ENCODE data around the gene EPM2A. TPM values are rescaled to one million over a fixed set of nuclear protein-coding genes. Genes with fewer than 3 reads are reported as not detected.
A peak's percentile ranks its signal among the peaks of the same experiment; 100 is the strongest.
"Not testable (repeated sequence)": the region's sequence is repeated elsewhere in the genome, so short reads cannot be mapped to it uniquely, and the experiment has no call there.

EPM2A gene
- total and polyA plus RNA-seq, 2 of the 4 experiments (the other 2 are of a cell fraction), result 2.1 to 4.5 TPM

GRCh38 chr6:145699462-145699861 lies 35.9 kb downstream of the EPM2A start:
- no peak overlapping the region for H3K18ac ChIP-seq (ENCODE audit: low read depth, low read length)
- dilution Hi-C loops (cut with HindIII; ENCODE audit: low sequenced_read_pairs, unreplicated experiment) (no loop called here), intact Hi-C loops (cut with micrococcal nuclease) (no loop called here), in situ Hi-C loops (cut with MboI; ENCODE audit: low sequenced_read_pairs) (no loop called here)
- peak; percentile 82 for DNase-seq
- no peaks in the 10 kb centered on the region for H3K27me3 ChIP-seq (ENCODE audit: control insufficient read depth, insufficient read depth, low read length)
- H3K4me1 ChIP-seq (ENCODE audit: control insufficient read depth, insufficient read depth, low read length), result peaks cover 2% of the 10 kb centered on the region; the same call in 1 of the 2 replicates
- H3K4me3 ChIP-seq (ENCODE audit: insufficient read depth, low read depth, low read length), result no peak overlapping the region
- H2AK5ac ChIP-seq (ENCODE audit: low read depth, low read length), result no peak overlapping the region
- H4K5ac ChIP-seq (ENCODE audit: low read depth, low read length), result no peak overlapping the region
- H3K14ac ChIP-seq (replicated peaks; ENCODE audit: low read depth, low read length), result 0 out of 2 replicates have a peak overlapping the region, but pooled peaks have one; percentile 85
- TF ChIP-seq FOS (IDR thresholded peaks at IDR 0.05; ENCODE audit: low read depth, low read length), result peak; percentile 55; the same call in 1 of the 2 replicates
- TF ChIP-seq MAFK (IDR thresholded peaks at IDR 0.05; ENCODE audit: low read depth, low read length), result no peak
- H3K23ac ChIP-seq (ENCODE audit: low read depth, low read length), result no peak overlapping the region
- peak; percentile 81 for ATAC-seq (ENCODE audit: low read depth)
- ChIA-PET POLR2A (ENCODE audit: unreplicated experiment) (no interaction called here), CTCF (no interaction called here)
- H3K4ac ChIP-seq (ENCODE audit: low read depth, low read length), result peak overlapping the region; percentile 74; the same call in 1 of the 2 replicates
- no peak overlapping the region; the same call in 1 of the 2 replicates for H3K56ac ChIP-seq (ENCODE audit: extremely low read depth, insufficient read depth, low read length)
- H3K9me1 ChIP-seq (ENCODE audit: insufficient read depth, low read length), result no peaks in the 10 kb centered on the region; the same call in 1 of the 2 replicates
- H4K8ac ChIP-seq (ENCODE audit: low read depth in 2 of 2, low read length in 2 of 2), result no peak overlapping the region; a peak in 2 of 4 replicates
- no peak overlapping the region for H3K9ac ChIP-seq (ENCODE audit: low read depth, low read length)
- H2BK20ac ChIP-seq (ENCODE audit: low read depth, low read length), result peak overlapping the region; percentile 96; the same call in 1 of the 2 replicates
- H2AK9ac ChIP-seq (replicated peaks; ENCODE audit: low read depth, low read length, poor library complexity), result no peak overlapping the region
- no peaks in the 10 kb centered on the region for H3K36me3 ChIP-seq (ENCODE audit: control insufficient read depth, insufficient read depth, low read length)
- H3K9me3 ChIP-seq (ENCODE audit: control insufficient read depth, insufficient read depth, low read length), result no peaks in the 10 kb centered on the region
- no peaks in the 10 kb centered on the region for H4K20me1 ChIP-seq (ENCODE audit: insufficient read depth, low read length)
- H2BK15ac ChIP-seq (ENCODE audit: low read depth, low read length), result no peak overlapping the region
- no TSS peak for BruUV-seq (replicated peaks)
- peak overlapping the region; percentile 98 for H2BK5ac ChIP-seq (ENCODE audit: low read depth, low read length, poor library complexity, severe bottlenecking)
- no peak overlapping the region for H3K27ac ChIP-seq (ENCODE audit: insufficient read depth, low read length)
- no peak overlapping the region for H4K91ac ChIP-seq (ENCODE audit: insufficient read depth, low read depth, low read length)
- H2AFZ ChIP-seq (replicated peaks; ENCODE audit: low read length, poor library complexity), result no peak overlapping the region
- H2BK120ac ChIP-seq (ENCODE audit: low read depth, low read length), result no peak overlapping the region
- H3K4me2 ChIP-seq (ENCODE audit: low read depth, low read length), result no peak overlapping the region
- no peaks in the 10 kb centered on the region for H3K79me1 ChIP-seq (ENCODE audit: low read depth in 1 of 2, low read length in 2 of 2)

DNA sequence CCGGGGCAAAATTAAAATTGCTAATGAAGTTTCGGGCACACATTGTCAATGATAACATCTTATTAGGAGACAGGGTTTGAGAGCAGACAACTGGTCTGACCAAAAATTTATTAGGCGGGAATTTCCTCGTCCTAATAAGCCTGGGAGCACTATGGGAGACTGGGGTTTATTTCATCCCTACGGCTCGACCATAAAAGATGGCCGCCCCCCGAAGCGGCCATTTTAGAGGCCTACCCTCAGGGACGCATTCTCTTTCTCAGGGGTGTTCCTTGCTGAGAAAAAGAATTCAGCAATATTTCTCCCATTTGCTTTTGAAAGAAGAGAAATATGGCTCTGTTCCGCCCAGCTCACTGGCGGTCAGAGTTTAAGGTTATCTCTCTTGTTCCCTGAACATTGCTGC lies 37.9 kb downstream of the EPM2A start:
- H2BK15ac ChIP-seq (ENCODE audit: low read depth, low read length); H3K18ac ChIP-seq (ENCODE audit: low read depth, low read length); H3K9ac ChIP-seq (ENCODE audit: low read depth, low read length); dilution Hi-C loops (cut with HindIII; ENCODE audit: low sequenced_read_pairs, unreplicated experiment); H2AK5ac ChIP-seq (ENCODE audit: low read depth, low read length); CTCF ChIA-PET; BruUV-seq (replicated peaks); DNase-seq; H4K20me1 ChIP-seq (ENCODE audit: insufficient read depth, low read length); POLR2A ChIA-PET (ENCODE audit: unreplicated experiment); in situ Hi-C loops (cut with MboI; ENCODE audit: low sequenced_read_pairs); H3K4me1 ChIP-seq (ENCODE audit: control insufficient read depth, insufficient read depth, low read length); H2BK20ac ChIP-seq (ENCODE audit: low read depth, low read length); intact Hi-C loops (cut with micrococcal nuclease); H3K27ac ChIP-seq (ENCODE audit: insufficient read depth, low read length); H3K9me3 ChIP-seq (ENCODE audit: control insufficient read depth, insufficient read depth, low read length); H3K4ac ChIP-seq (ENCODE audit: low read depth, low read length); H3K4me2 ChIP-seq (ENCODE audit: low read depth, low read length); H2BK120ac ChIP-seq (ENCODE audit: low read depth, low read length); H4K5ac ChIP-seq (ENCODE audit: low read depth, low read length); H3K36me3 ChIP-seq (ENCODE audit: control insufficient read depth, insufficient read depth, low read length); H2AK9ac ChIP-seq (replicated peaks; ENCODE audit: low read depth, low read length, poor library complexity); H3K27me3 ChIP-seq (ENCODE audit: control insufficient read depth, insufficient read depth, low read length); H3K9me1 ChIP-seq (ENCODE audit: insufficient read depth, low read length); H3K4me3 ChIP-seq (ENCODE audit: insufficient read depth, low read depth, low read length); H2AFZ ChIP-seq (replicated peaks; ENCODE audit: low read length, poor library complexity); H3K23ac ChIP-seq (ENCODE audit: low read depth, low read length); H4K8ac ChIP-seq (ENCODE audit: low read depth in 2 of 2, low read length in 2 of 2); ATAC-seq (ENCODE audit: low read depth); H3K14ac ChIP-seq (replicated peaks; ENCODE audit: low read depth, low read length); H3K56ac ChIP-seq (ENCODE audit: extremely low read depth, insufficient read depth, low read length); H3K79me1 ChIP-seq (ENCODE audit: low read depth in 1 of 2, low read length in 2 of 2); H4K91ac ChIP-seq (ENCODE audit: insufficient read depth, low read depth, low read length); H2BK5ac ChIP-seq (ENCODE audit: low read depth, low read length, poor library complexity, severe bottlenecking): not testable (repeated sequence)
- WGBS, 2 experiments (ENCODE audit: extremely low coverage in 2 of 2, insufficient read length in 1 of 2), result no CpG with 5 or more reads among the region's 12 CpGs
